Dendritic cell treated with granulocyte-macrophage colony-stimulating factor and Interleukin-4, amounts not matched to agents 40 ng/mL and 50 ng/mL, for 4 days (primary cell): ENCODE data around the gene EPHB4.

Source experiments
- H3K27ac Mint-ChIP-seq: one replicate; pipeline ENCODE4 v1.8.0; 2022; ENCODE audit warnings: mild to moderate bottlenecking, mixed read lengths
- H3K27me3 Mint-ChIP-seq: one replicate; pipeline ENCODE4 v1.8.0; 2022; ENCODE audit warnings: mild to moderate bottlenecking, mixed read lengths
- H3K36me3 Mint-ChIP-seq: one replicate; pipeline ENCODE4 v1.8.0; 2022; ENCODE audit warnings: low read depth, mixed read lengths
- H3K4me1 Mint-ChIP-seq: one replicate; pipeline ENCODE4 v1.8.0; 2022; ENCODE audit warnings: low read depth, mixed read lengths
- H3K4me3 Mint-ChIP-seq: one replicate; pipeline ENCODE4 v1.8.0; 2022; ENCODE audit warnings: mild to moderate bottlenecking, moderate library complexity, mixed read lengths
- H3K9me3 Mint-ChIP-seq: one replicate; pipeline ENCODE4 v1.8.0; 2022; ENCODE audit warnings: mixed read lengths
- intact Hi-C: fragments of 100-400 bp; cut with micrococcal nuclease; formaldehyde crosslinking; loops from one replicate; pipeline ENCODE4 v1.15.0; 2022

The EPHB4 gene

GRCh38 chr7:100837099-100837836, 9.9 kb upstream of the EPHB4 start:
- Mint-ChIP-seq H3K36me3 (no peaks in the 10 kb centered on the region), H3K4me3 (peak overlapping the region; percentile 58), H3K9me3 (no peaks in the 10 kb centered on the region), H3K27me3 (peaks cover 8% of the 10 kb centered on the region), H3K27ac (peak overlapping the region; percentile 68), H3K4me1 (peaks cover 18% of the 10 kb centered on the region)
- intact Hi-C loops = loop anchor here (1.0 to 5.0 kb wide), 2 partner anchors 15 to 35 kb away; partner anchors contain the start of gene SLC12A9

DNA sequence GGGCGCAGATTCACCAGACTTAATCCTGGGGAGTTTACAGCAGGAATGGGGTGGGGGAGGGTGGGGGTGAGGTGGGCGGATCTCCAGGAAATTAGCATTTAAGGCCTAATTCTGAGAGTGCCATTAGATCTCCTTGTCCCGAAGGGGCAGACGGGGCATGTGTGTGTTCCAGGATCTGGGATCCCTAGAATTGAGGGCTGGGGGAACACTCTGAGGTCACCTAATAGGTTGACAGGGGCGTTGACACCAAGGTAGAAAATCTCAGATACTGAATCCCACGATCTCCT, 9.4 kb upstream of the EPHB4 start:
- peak overlapping the region; percentile 68 for H3K27ac Mint-ChIP-seq
- intact Hi-C loops = loop anchor here (1.0 to 5.0 kb wide), 2 partner anchors 16 to 34 kb away; partner anchors contain the start of gene SLC12A9
- peaks cover 12% of the 10 kb centered on the region for H3K27me3 Mint-ChIP-seq
- peaks cover 18% of the 10 kb centered on the region for H3K4me1 Mint-ChIP-seq
- H3K36me3 Mint-ChIP-seq = no peaks in the 10 kb centered on the region
- H3K9me3 Mint-ChIP-seq = no peaks in the 10 kb centered on the region
- peak overlapping the region; percentile 58 for H3K4me3 Mint-ChIP-seq

- Mint-ChIP-seq H3K36me3 (no peaks in the 10 kb centered on the region), H3K27ac (peak overlapping the region; percentile 68), H3K4me3 (no peak overlapping the region), H3K9me3 (no peaks in the 10 kb centered on the region), H3K4me1 (peaks cover 18% of the 10 kb centered on the region), H3K27me3 (peaks cover 17% of the 10 kb centered on the region)
- intact Hi-C loops = loop anchor here (5.0 kb wide), 1 partner anchor 34 kb away; no protein-coding TSS in a partner anchor
Observed at GRCh38 chr7:100835903-100836811, 8.8 kb upstream of the EPHB4 start.

- Mint-ChIP-seq H3K4me1 (peaks cover 26% of the 10 kb centered on the region), H3K27me3 (peaks cover 49% of the 10 kb centered on the region), H3K9me3 (no peaks in the 10 kb centered on the region), H3K27ac (no peak overlapping the region), H3K4me3 (no peak overlapping the region), H3K36me3 (no peaks in the 10 kb centered on the region)
- intact Hi-C loops = no loop called here
Observed at GRCh38 chr7:100832281-100832633, 4.9 kb upstream of the EPHB4 start.

DNA sequence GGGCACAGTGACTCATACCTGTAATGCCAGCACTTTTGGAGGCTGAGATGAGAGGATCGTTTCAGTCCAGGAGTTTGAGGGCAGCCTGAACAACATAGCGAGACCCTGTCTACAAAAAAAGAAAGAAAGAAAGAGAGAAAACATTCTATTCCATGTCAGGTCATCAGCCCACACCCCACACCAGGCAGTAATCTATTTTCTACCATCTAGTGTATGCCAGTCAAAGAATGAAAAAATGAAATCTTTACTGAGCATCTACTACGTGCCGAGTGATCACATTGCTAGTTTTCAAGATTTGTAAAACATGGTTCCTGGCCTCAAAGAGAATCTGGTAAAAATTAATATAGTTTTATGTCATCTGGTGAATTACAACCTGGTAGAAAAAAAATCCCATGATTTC, 3.1 kb upstream of the EPHB4 start:
- intact Hi-C loops = no loop called here
- peaks cover 61% of the 10 kb centered on the region for H3K27me3 Mint-ChIP-seq
- no peaks in the 10 kb centered on the region for H3K36me3 Mint-ChIP-seq
- H3K4me1 Mint-ChIP-seq = peaks cover 22% of the 10 kb centered on the region
- H3K4me3 Mint-ChIP-seq = no peak overlapping the region
- H3K9me3 Mint-ChIP-seq = no peaks in the 10 kb centered on the region
- no peak overlapping the region for H3K27ac Mint-ChIP-seq

DNA sequence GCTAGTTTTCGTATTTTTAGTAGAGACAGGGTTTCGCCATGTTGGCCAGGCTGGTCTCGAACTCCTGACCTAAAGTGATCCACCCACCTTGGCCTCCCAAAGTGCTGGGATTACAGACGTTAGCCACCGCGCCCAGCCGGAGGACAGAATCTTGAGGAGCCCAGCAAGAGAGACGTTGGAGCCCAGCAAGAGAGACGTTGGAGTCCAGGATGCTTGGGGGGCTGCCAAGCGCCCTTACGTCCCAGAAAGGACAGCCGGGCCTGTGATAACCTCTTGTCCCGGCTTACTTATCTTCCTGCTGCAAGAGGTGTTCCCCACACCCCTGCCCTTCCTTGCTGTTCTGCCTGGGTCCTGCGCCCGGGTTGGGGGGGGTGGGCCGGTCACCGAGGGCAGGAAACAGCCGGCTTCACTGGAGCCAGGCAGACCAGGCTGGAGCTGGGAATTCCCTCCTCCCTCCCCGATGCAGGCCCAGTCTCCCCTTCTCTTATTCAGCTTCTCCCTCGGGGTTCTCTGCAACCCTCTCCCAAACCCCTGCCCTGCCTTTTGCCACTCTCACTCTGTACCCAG, 1.9 kb upstream of the EPHB4 start:
- H3K4me3 Mint-ChIP-seq = no peak overlapping the region
- no peak overlapping the region for H3K27ac Mint-ChIP-seq
- peaks cover 25% of the 10 kb centered on the region for H3K4me1 Mint-ChIP-seq
- peaks cover 73% of the 10 kb centered on the region for H3K27me3 Mint-ChIP-seq
- no peaks in the 10 kb centered on the region for H3K9me3 Mint-ChIP-seq
- intact Hi-C loops = no loop called here
- H3K36me3 Mint-ChIP-seq = no peaks in the 10 kb centered on the region

- Mint-ChIP-seq H3K36me3 (no peaks in the 10 kb centered on the region), H3K27ac (no peak overlapping the region), H3K9me3 (no peaks in the 10 kb centered on the region), H3K27me3 (peaks cover 76% of the 10 kb centered on the region), H3K4me3 (peak overlapping the region; percentile 61), H3K4me1 (peaks cover 25% of the 10 kb centered on the region)
- intact Hi-C loops = no loop called here
Observed at GRCh38 chr7:100826514-100827329, 601 bp downstream of the EPHB4 start.

GRCh38 chr7:100825751-100826513, 1.4 kb downstream of the EPHB4 start:
- intact Hi-C loops = no loop called here
- peak overlapping the region; percentile 33 for H3K4me3 Mint-ChIP-seq
- peak overlapping the region; percentile 19 for H3K27ac Mint-ChIP-seq
- H3K9me3 Mint-ChIP-seq = no peaks in the 10 kb centered on the region
- no peaks in the 10 kb centered on the region for H3K36me3 Mint-ChIP-seq
- peaks cover 71% of the 10 kb centered on the region for H3K27me3 Mint-ChIP-seq
- peaks cover 25% of the 10 kb centered on the region for H3K4me1 Mint-ChIP-seq

- Mint-ChIP-seq H3K36me3 (no peaks in the 10 kb centered on the region), H3K4me3 (no peak overlapping the region), H3K9me3 (no peaks in the 10 kb centered on the region), H3K4me1 (peaks cover 25% of the 10 kb centered on the region), H3K27ac (peak overlapping the region; percentile 19), H3K27me3 (peaks cover 66% of the 10 kb centered on the region)
- intact Hi-C loops = no loop called here
Observed at GRCh38 chr7:100825215-100825671, 2.1 kb downstream of the EPHB4 start.

DNA sequence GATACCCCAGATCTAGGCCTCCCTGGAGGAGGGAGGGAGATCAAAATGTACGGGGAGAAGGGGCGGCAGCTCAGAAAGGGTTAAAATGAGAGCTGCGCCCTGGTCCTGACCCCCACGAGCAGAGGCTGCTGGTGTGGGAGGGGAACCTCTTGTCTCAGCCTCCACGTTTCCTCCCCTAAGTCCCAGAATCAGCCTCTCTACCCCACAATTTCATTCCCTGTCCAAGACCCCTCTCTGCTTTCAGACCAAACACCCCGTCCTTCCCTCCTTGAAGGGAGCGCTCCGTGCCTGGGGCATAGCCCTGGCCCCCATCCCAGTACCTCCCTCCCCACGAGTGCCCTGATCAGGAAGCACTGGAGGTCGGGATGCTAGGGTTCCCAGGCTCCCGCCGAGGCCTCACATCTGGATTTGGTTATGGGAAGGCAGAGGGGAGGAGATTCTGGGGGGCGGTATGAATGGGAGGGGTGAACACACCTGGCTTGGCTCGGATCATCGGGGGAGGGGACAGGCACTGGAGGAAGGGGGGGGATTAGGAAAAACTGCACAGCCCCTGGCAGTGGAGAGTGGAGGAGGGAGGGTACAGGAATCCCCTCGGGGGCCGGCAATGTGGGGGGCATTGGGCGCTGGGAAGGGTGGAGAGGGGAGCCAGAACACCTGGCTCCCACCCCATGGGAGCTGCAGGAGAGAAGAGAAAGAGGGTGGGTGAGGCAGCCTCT, 2.7 kb downstream of the EPHB4 start:
- Mint-ChIP-seq H3K4me1 (peaks cover 25% of the 10 kb centered on the region), H3K27me3 (peaks cover 62% of the 10 kb centered on the region), H3K4me3 (no peak overlapping the region), H3K36me3 (no peaks in the 10 kb centered on the region), H3K9me3 (no peaks in the 10 kb centered on the region), H3K27ac (no peak overlapping the region)
- intact Hi-C loops = no loop called here

DNA sequence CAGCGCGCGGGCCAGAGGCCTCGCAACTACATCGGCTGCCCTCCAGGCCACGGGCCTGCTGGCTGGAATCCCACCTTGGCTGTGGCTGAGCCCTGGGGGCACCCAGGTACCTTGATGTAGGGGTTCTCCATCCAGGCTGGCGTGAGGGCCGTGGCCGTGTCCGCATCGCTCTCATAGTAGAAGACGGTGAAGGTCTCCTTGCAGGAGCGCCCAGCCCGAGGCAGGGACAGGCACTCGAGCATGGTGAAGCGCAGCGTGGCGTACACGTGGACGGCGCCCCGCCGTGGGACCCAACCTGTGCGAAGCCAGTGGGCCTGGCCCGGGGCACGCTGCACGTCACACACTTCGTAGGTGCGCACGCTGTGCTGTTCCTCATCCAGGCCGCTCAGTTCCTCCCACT, 3.8 kb downstream of the EPHB4 start:
- H3K9me3 Mint-ChIP-seq = no peaks in the 10 kb centered on the region
- H3K4me1 Mint-ChIP-seq = peaks cover 25% of the 10 kb centered on the region
- H3K27ac Mint-ChIP-seq = no peak overlapping the region
- H3K4me3 Mint-ChIP-seq = no peak overlapping the region
- peaks cover 54% of the 10 kb centered on the region for H3K27me3 Mint-ChIP-seq
- H3K36me3 Mint-ChIP-seq = no peaks in the 10 kb centered on the region
- intact Hi-C loops = no loop called here

- Mint-ChIP-seq H3K9me3 (no peaks in the 10 kb centered on the region), H3K4me3 (no peak overlapping the region), H3K27ac (no peak overlapping the region), H3K27me3 (peaks cover 50% of the 10 kb centered on the region), H3K36me3 (no peaks in the 10 kb centered on the region), H3K4me1 (peaks cover 23% of the 10 kb centered on the region)
- intact Hi-C loops = no loop called here
Observed at GRCh38 chr7:100823140-100823525, 4.2 kb downstream of the EPHB4 start.
